HCT116 (cell line): ENCODE results near the gene PROCA1.

Experiments used
- CEBPB ChIP-seq: IDR thresholded peaks from 2 replicates; pipeline ENCODE4 v1.6.1; 2012; ENCODE audit warnings: low read depth
- EGR1 ChIP-seq: IDR thresholded peaks from 2 replicates; pipeline ENCODE4 v1.6.1; 2012; ENCODE audit warnings: low read depth
- ELF1 ChIP-seq: IDR thresholded peaks from 2 replicates; pipeline ENCODE4 v1.6.1; 2012; ENCODE audit warnings: low read depth, borderline replicate concordance
- EZH2phosphoT487 ChIP-seq: fragments of 200-600 bp; IDR thresholded peaks from 2 replicates; pipeline ENCODE4 v1.6.1; 2018; ENCODE audit warnings: antibody characterized with exemption, borderline replicate concordance
- POLR2A ChIP-seq: IDR thresholded peaks from 2 replicates; pipeline ENCODE4 v1.7.0; 2011; ENCODE audit warnings: borderline replicate concordance; ENCODE audit not compliant: insufficient read depth, insufficient read length; ENCODE audit errors: extremely low read depth
- POLR2AphosphoS5 ChIP-seq: IDR thresholded peaks from 2 replicates; pipeline ENCODE4 v1.6.1; 2011; ENCODE audit warnings: mild to moderate bottlenecking, low read depth, low read length, moderate library complexity
- RAD21 ChIP-seq: IDR thresholded peaks from 2 replicates; pipeline ENCODE4 v1.6.1; 2012; ENCODE audit warnings: low read depth, mild to moderate bottlenecking
- YY1 ChIP-seq: IDR thresholded peaks from 2 replicates; pipeline ENCODE4 v1.6.1; 2011; ENCODE audit warnings: low read length, low read depth, moderate library complexity, mild to moderate bottlenecking; ENCODE audit not compliant: insufficient replicate concordance; ENCODE audit errors: extremely low read depth
- TF ChIP-seq, protein P1 (sequence below): IDR thresholded peaks from 2 replicates; pipeline ENCODE4 v1.6.1; 2012
- TF ChIP-seq, protein P2 (sequence below), 3 experiments: fragments of 200-600 bp in 1 of 3; sonication (generic) in 1 of 3; IDR thresholded peaks in 2 of 3; conservative IDR thresholded peaks in 1 of 3; 2 replicates each; pipeline ENCODE4 v1.5.1; 2012 to 2017; ENCODE audit warnings: low read depth in 2 of 3, low read length in 2 of 3, antibody characterized with exemption in 1 of 3, borderline replicate concordance in 1 of 3, control low read depth in 1 of 3, mild to moderate bottlenecking in 1 of 3, mixed read lengths in 1 of 3, mixed run types in 1 of 3, moderate library complexity in 1 of 3; ENCODE audit not compliant: insufficient read depth in 1 of 3
- TF ChIP-seq, protein P3 (sequence below): IDR thresholded peaks from 2 replicates; pipeline ENCODE4 v1.6.1; 2012; ENCODE audit warnings: low read depth

DNA sequence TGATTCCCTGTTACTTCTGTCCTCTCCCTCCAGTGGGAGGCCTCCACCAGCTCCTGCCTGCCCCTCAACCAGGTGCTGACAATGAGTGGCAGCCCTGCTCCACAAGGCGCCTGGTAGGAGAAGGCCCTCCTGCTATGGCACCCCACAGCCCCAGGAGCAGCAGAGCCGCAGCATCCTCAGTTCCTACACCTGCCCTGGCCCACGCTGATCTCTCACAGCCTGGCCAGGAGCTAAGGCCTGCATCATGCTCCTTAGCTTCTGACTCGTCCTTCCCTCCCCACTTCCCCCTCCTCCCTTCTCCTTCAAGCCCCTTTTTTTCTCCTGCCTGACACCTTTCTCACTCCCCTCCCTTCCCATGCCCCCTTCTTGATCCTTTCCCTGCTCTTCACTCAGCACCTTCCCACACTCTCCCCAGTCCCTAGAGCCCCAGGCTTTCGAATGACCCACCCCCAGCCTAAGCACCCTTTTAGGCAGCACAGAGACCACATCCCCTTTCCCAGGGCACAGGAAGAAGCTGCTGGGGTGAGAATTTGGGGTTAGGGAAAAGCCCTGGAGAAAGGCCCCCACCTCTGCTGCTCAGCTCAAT is 6.5 kb downstream of the PROCA1 start:
- TF ChIP-seq, protein P1, sequence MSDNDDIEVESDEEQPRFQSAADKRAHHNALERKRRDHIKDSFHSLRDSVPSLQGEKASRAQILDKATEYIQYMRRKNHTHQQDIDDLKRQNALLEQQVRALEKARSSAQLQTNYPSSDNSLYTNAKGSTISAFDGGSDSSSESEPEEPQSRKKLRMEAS = no peak
- TF ChIP-seq, protein P2, sequence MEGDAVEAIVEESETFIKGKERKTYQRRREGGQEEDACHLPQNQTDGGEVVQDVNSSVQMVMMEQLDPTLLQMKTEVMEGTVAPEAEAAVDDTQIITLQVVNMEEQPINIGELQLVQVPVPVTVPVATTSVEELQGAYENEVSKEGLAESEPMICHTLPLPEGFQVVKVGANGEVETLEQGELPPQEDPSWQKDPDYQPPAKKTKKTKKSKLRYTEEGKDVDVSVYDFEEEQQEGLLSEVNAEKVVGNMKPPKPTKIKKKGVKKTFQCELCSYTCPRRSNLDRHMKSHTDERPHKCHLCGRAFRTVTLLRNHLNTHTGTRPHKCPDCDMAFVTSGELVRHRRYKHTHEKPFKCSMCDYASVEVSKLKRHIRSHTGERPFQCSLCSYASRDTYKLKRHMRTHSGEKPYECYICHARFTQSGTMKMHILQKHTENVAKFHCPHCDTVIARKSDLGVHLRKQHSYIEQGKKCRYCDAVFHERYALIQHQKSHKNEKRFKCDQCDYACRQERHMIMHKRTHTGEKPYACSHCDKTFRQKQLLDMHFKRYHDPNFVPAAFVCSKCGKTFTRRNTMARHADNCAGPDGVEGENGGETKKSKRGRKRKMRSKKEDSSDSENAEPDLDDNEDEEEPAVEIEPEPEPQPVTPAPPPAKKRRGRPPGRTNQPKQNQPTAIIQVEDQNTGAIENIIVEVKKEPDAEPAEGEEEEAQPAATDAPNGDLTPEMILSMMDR (IDR thresholded peaks at IDR 0.05 in 2 of 3, conservative IDR thresholded peaks at IDR 0.05 in 1 of 3; ENCODE audit: borderline replicate concordance in 1 of 3, insufficient read depth in 1 of 3, low read depth in 2 of 3, low read length in 2 of 3) = no peak
- TF ChIP-seq POLR2A (no peak), ELF1 (no peak), YY1 (no peak), EZH2phosphoT487 (no peak), POLR2AphosphoS5 (no peak), EGR1 (no peak), CEBPB (no peak), RAD21 (no peak)
- TF ChIP-seq, protein P3, sequence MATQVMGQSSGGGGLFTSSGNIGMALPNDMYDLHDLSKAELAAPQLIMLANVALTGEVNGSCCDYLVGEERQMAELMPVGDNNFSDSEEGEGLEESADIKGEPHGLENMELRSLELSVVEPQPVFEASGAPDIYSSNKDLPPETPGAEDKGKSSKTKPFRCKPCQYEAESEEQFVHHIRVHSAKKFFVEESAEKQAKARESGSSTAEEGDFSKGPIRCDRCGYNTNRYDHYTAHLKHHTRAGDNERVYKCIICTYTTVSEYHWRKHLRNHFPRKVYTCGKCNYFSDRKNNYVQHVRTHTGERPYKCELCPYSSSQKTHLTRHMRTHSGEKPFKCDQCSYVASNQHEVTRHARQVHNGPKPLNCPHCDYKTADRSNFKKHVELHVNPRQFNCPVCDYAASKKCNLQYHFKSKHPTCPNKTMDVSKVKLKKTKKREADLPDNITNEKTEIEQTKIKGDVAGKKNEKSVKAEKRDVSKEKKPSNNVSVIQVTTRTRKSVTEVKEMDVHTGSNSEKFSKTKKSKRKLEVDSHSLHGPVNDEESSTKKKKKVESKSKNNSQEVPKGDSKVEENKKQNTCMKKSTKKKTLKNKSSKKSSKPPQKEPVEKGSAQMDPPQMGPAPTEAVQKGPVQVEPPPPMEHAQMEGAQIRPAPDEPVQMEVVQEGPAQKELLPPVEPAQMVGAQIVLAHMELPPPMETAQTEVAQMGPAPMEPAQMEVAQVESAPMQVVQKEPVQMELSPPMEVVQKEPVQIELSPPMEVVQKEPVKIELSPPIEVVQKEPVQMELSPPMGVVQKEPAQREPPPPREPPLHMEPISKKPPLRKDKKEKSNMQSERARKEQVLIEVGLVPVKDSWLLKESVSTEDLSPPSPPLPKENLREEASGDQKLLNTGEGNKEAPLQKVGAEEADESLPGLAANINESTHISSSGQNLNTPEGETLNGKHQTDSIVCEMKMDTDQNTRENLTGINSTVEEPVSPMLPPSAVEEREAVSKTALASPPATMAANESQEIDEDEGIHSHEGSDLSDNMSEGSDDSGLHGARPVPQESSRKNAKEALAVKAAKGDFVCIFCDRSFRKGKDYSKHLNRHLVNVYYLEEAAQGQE = no peak
